Activated T-cell treated with anti-CD3 and anti-CD28 coated beads for 1 hour (primary cell): ENCODE data around the gene AIFM3.

Experiments used
- DNase-seq: peaks from one replicate; pipeline ENCODE4 v3.0.0-alpha.2; 2020; ENCODE audit warnings: low read depth

AIFM3 gene

DNA sequence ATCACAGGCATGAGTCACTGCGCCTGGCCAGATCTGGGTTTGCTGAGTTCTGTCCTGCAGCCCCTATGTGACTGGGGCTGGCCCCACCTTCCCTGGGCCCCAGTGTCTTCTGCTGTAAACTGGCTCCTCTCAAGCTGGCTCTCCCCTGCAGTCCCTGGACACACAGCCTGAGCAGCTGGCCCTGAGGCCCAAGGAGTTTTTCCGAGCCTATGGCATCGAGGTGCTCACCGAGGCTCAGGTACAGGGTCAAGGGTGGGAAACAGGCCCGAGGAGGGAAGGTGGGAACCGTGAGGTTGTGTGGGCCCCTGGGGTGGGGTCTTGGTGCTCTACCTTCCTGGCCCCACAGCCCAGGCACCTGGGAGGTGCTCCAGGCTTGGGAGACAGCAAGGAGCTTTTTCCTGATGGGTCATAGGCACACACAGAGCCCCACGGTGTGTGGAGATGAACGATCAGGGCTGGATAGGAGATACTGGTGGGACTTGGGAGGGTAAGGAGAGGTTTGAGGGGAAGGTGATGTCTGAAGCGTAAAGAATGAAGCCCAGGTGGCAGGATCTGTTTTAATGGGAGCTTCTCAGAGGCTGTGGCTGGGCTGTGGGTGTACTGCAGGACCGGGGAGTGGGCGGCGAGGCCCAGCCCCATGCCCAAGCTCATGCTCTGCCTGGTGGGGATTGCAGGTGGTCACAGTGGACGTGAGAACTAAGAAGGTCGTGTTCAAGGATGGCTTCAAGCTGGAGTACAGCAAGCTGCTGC, 8.7 kb downstream of the AIFM3 start:
- DNase-seq, result no peak

DNA sequence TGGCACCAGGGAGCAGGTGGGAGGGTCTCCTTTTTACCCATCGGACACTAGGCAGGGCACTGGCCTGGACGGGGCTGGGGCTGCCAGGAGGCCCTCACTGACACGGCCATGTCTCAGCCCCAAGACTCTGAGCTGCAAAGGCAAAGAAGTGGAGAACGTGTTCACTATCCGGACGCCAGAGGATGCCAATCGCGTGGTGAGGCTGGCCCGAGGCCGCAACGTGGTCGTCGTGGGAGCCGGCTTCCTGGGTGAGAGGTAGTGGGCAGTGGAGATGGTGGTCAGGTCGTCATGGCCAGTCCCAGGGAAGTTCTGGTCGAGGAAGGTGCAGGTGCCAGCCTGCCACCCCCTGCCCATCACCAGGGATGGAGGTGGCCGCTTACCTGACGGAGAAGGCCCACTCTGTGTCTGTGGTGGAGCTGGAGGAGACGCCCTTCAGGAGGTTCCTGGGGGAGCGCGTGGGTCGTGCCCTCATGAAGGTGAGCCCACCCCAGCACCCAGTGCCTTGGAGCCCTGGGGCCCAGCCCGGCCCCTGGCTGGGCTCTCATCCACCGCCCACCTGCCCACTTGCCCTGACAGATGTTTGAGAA, 9.3 kb downstream of the AIFM3 start:
- DNase-seq, result no peak

GRCh38 chr22:20977019-20977418, 10.0 kb downstream of the AIFM3 start:
- no peak for DNase-seq

DNA sequence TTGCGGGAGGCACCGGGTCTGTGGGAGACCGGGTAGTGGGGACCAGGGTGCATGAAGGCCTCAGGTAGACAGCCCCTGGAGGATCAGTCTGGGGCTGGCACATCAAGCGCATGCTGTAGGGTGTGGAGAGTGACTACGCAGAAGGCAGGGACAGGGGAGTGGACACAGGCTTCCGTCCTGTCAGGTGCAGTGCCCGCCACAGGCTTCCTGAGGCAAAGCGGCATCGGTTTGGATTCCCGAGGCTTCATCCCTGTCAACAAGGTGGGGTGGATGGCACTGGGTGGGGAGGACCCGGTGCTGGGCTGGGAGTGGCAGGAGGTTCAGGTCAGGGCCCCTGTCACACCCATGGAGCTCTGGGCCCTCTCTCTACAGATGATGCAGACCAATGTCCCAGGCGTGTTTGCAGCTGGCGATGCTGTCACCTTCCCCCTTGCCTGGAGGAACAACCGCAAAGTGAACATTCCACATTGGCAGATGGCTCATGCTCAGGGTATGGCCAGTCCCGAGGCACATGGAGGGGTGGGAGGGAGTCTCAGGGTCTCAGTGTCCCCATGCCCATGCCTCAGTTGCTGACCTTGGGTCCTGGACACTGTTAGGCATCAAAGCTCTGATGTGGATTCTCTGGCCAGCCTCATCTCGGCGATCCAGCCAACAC, 10.6 kb downstream of the AIFM3 start:
- no peak for DNase-seq

DNA sequence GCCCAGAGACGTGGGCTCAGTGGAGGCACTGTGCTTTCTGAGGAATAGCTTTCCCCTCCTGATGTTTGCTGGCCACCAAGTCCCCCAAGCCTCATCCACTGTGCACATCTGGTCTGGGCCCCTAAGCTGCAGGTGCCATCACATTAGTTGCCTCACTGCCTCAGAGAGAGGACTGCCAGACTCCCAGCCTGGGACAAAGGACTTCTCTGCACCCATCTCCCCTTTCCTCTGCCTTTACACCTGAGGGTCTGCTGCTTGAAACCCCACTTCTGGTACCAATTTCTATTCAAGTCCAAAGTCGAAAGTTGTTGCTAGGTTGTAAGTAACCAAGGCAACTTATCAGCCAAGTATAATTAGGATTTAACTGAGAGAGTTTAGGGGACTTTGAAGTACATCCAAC, 11.4 kb downstream of the AIFM3 start:
- no peak for DNase-seq

DNA sequence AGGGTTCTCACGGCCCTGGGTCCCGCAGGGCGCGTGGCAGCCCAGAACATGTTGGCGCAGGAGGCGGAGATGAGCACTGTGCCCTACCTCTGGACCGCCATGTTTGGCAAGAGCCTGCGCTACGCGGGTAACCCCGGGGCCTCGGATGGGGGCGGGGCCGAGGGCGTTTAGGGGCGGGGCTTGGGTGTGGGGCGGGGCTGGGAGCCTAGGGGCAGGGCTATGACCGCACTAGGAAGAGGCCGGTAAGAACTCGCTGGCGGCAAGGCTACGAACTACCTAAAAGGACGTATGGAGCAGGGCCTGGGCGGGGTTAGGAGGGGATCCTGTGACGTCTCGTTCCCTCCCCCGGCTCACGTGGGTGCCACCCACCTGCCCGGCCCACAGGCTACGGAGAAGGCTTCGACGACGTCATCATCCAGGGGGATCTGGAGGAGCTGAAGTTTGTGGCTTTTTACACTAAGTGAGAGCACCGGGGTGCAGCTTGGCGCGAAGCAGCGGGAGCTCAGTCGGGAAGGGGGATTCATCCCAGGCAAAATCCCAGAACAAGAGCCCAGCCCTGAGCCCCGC, 12.3 kb downstream of the AIFM3 start:
- peak; percentile 28 for DNase-seq

DNA sequence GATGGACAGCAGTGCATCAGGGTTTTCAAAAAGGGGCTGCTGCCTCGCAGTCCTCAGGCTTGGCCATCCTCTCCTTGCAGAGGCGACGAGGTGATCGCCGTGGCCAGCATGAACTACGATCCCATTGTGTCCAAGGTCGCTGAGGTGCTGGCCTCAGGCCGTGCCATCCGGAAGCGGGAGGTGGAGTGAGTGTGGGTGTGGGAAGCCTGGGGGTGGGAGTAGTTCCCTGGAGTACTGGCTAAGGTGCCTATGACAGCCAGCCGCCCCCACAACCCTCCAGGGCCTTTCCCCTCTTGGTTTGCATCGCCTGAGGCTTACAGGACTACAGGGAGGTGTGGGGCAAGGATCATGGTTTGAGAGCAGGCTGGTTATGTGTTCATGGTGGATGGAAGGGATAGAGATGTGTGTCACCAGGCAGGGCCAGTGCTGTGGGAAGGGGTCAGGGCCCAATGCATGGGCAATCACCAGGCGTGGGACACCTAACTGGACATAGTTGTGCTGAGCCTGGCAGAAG, 12.9 kb downstream of the AIFM3 start:
- no peak for DNase-seq

- DNase-seq, result no peak
Observed at GRCh38 chr22:20980523-20980922, 13.5 kb downstream of the AIFM3 start.

DNA sequence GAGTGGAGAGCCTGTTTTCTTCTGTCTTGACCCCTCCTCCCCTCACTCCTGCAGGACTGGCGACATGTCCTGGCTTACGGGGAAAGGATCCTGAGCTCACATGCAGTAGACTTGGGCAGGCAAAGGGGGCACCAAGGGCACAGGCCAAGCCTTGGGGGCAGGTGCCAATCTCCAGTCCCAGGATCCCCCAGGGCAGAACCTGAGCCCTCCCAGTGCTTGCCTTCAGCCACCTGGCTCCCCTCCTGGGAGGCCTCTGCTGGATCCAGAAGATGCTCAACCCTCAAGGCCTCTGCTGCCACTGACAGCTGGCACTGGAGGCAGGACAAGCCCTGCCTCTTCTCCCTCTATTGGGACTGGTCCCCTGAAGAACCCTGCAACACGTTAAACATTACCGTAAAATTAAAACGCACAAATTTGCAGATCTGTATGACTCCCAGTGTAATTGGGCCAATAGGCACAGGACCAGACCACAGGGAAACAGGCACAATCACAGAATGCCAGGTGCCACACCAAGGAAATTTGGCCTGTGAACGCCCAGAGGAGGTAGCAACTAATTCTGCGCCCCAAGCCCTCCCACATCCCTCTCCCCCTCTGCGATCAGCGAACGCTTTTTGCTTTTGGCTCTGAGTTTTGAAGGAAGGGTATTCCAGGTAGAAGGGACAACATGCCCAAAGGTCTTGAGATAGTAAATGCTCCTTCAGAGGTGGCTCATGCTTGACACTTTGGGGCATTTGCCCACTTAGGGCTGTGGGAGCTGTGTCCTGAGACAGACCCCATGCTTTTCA, 14.1 kb downstream of the AIFM3 start:
- DNase-seq, result no peak

- DNase-seq, result peak; percentile 53
Observed at GRCh38 chr22:20981787-20982562, 14.9 kb downstream of the AIFM3 start, which contains the start of gene LZTR1. Gene LZTR1 (plus strand): TSS chr22:20982297. CDS start chr22:20982372, 75 bp downstream.

DNA sequence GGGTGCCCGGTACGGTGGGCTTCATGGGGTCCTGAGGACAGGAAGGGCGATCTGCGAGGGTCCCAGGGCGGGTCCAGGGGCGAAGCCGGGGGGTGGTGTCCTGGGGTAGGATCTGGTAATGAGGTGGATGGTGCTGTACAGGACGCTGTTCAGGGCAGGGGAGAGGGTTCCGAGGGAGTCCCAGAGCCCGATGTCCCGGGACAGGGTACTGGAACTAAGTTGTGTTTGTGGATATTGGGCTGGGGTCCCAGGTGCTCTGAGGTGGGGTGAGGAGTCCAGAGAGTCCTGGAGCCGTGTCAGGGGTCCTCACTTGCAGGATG, 15.5 kb downstream of the AIFM3 start:
- DNase-seq, result no peak

DNA sequence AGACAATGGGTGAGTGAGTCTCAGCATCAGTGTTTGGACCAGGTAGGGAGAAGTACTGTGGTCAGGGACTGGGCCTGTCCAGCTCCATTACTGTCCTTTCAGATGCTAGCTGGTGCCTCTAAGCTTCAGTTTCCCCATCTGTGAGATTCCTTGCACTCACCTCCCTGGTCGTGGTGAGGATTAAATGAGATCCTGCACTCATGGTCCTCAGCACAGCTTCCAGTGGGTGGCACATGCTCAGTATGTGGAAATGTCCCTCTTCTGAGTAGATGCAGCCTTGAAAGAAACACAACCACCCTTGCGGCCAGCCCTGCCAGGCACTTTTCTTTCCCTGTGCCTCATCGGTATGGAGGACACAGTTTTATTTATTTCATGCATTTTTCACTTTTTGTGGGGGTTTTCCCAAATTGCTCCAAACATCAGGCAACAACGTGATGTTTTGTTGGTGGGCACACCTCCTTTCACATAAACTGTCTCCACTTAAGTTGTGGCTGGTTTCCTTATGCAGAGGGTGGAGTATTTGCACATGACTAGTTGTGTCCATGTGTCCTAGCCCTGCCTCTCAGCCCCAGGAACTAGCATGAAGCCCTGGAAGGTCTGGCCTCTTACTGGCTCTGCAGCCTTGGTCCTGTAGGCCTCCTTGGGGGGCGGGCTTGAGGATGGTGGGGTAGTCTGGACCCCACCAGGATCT, 16.2 kb downstream of the AIFM3 start:
- no peak for DNase-seq

DNA sequence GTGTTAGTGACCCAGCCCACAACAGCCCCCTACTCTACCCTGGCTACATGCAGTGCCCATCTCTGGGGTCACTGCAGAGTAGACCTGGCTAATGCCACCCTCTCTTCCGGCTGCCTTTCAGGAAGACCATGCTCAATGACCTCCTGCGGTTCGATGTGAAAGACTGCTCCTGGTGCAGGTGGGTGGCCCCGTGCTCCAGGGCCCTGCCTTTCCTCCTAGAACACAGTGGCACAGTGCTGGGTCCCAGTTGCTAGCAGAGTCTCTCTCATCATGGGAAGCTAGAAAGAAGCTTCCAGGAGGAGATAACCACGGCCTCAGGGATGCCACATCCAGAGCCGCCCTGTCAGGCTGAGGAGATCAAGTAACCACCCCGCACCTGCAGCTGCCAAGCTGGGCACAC, 18.7 kb downstream of the AIFM3 start:
- no peak for DNase-seq

DNA sequence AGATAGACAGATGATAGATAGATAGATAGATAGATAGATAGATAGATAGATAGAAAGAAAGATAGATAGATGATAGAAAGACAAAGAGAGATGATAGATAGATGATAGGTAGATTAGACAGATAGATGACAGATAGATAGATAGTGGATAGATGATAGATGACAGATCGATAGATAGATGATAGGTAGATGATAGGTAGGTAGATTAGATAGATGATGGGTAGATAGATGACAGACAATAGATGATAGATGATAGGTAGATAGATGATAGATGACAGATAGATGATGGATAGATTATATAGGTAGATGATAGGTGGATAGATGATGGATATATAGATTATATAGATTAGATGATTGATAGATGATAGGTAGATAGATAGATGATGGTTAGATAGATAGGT, 19.3 kb downstream of the AIFM3 start:
- no peak for DNase-seq

DNA sequence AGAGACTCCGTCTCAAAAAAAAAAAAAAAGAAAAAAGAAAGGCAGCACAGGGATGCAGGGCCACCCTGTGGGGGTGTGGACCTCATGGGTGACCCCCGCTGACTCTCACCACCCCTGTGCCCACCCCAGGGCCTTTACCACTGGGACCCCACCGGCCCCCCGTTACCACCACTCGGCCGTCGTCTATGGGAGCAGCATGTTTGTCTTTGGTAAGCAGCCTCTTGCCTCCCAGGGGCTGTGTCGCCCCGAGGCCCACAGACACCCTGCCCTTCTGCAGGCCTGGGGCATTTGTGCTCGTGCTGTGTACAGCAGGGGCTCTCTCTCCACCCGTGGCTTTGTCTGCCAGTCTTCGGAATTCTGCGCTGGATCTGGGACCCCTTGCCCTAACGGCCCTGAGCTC, 20.3 kb downstream of the AIFM3 start:
- DNase-seq, result no peak

DNA sequence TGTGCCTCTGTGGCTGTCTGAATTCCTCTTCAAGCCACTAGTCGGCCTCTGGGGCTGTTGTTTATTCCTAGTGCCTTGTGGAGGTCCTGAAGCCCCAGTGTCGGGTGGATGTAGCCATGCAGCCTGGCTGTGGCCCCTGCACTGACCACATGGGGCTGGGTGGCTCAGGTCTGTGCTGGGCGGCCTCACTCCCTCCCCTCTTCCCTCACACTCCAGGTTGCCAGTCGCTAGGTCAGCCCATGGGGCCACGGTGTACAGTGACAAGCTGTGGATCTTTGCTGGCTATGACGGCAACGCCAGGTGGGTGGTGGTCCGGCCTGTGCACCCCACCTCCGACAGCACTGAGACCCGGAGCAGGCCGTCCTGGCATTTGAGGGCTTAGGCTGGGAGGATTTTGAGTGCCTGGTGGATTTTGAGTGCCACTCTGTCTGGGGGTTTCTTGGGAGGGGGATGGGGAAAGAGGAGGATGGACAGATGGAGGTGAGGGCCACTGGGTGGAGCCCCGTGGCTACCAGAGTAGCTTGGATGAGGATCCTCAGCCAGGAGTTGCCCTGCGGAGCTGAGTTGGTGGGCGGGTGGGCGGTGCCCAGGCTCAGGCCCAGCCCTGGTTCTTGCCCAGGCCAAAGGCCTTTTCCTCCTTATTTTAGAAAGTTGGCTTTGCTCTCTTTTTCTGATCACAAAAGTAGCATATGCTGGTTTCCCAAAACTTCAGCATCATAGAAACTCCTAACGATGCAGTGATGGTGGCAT, 21.7 kb downstream of the AIFM3 start:
- DNase-seq, result no peak

DNA sequence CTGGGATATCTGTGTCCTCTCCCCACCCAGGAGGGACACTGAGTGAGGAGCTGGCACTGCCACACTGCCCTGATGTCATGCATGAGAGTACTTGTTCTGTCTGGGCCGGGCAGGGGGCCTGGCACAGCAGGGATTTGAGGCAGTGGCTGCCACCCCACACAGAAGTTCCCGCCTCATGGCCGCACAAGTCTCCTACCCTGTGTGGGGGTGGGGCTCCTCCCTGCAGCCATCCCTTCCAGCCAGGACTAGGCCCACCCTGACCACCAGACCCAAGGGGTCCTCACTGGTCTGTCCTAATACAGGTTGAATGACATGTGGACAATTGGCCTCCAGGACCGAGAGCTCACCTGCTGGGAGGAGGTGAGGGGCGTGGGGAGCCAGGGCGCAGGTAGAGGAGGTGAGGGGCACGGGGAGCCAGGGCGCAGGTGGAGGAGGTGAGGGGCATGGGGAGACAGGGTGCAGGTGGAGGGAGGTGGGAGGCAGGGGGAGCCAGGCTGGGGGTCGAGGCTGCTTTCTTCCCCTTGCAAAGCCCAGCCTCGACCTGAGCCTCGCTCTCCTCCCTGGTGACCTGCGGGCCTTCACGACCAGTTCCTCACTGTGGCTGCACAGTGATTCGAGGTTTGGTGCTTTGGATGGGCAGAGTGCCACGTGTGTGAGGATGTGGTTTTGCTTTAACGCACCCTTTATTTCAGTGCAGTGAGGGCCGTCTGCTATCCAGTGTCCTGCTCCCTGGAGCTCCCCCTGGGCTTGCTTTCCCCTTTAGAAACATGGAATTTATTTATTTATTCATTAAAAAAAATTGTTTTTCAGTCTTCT, 22.5 kb downstream of the AIFM3 start:
- DNase-seq, result no peak

GRCh38 chr22:20990184-20991180, 23.4 kb downstream of the AIFM3 start:
- DNase-seq, result no peak
